K562 (cell line): ENCODE measurements around the gene CHRNA9. TPM values are rescaled to one million over a fixed set of nuclear protein-coding genes. Genes with fewer than 3 reads are reported as not detected.

Experiments
- CEBPB ChIP-seq: fragments of 450-650 bp; IDR thresholded peaks from 2 replicates; pipeline ENCODE4 v1.6.1; 2016; ENCODE audit warnings: missing genetic modification characterization, missing compliant biosample characterization
- E2F3 ChIP-seq: fragments of 250-450 bp; sonication (Bioruptor Pico); IDR thresholded peaks from 2 replicates; pipeline ENCODE4 v1.4.0; 2020; ENCODE audit warnings: mild to moderate bottlenecking
- FOXA3 ChIP-seq, 2 experiments: fragments of 450-650 bp in 1 of 2; sonication (generic) in 1 of 2; formaldehyde crosslinking; IDR thresholded peaks in 1 of 2; conservative IDR thresholded peaks in 1 of 2; 2 replicates each; pipeline versions ENCODE4 v1.4.0 to v1.8.0; 2020 to 2022; ENCODE audit warnings: mild to moderate bottlenecking in 2 of 2, missing genetic modification reagents in 1 of 2
- HDAC2 ChIP-seq: fragments of 450-650 bp; IDR thresholded peaks from 2 replicates; pipeline ENCODE4 v1.6.1; 2016; ENCODE audit warnings: mild to moderate bottlenecking
- LEF1 ChIP-seq: fragments of 450-650 bp; IDR thresholded peaks from 2 replicates; pipeline ENCODE4 v1.6.1; 2016; ENCODE audit warnings: mild to moderate bottlenecking
- MGA ChIP-seq: fragments of 450-650 bp; IDR thresholded peaks from 2 replicates; pipeline ENCODE4 v1.6.1; 2016; ENCODE audit warnings: mild to moderate bottlenecking, moderate library complexity
- MTA3 ChIP-seq: fragments of 450-650 bp; formaldehyde crosslinking; IDR thresholded peaks from 2 replicates; pipeline ENCODE4 v1.6.1; 2017; ENCODE audit warnings: mild to moderate bottlenecking, borderline replicate concordance
- PURB ChIP-seq: sonication (generic); formaldehyde crosslinking; IDR thresholded peaks from 2 replicates; pipeline ENCODE4 v1.9.0; 2021; ENCODE audit warnings: low read depth, mild to moderate bottlenecking, missing genetic modification reagents
- TFAP4 ChIP-seq: sonication (generic); formaldehyde crosslinking; IDR thresholded peaks from 2 replicates; pipeline ENCODE4 v1.8.0; 2022; ENCODE audit warnings: missing genetic modification reagents, mild to moderate bottlenecking, moderate library complexity, borderline replicate concordance
- UBTF ChIP-seq, 2 experiments: IDR thresholded peaks; 2 replicates each; pipeline ENCODE4 v1.6.1; 2012; ENCODE audit warnings: improper control_type of control experiment in 2 of 2, low read depth in 2 of 2, low read length in 2 of 2, borderline replicate concordance in 1 of 2
- ZNF445 ChIP-seq: fragments of 250-450 bp; sonication (Bioruptor Pico); IDR thresholded peaks from 2 replicates; pipeline ENCODE4 v1.4.0; 2020; ENCODE audit warnings: low read depth, mild to moderate bottlenecking, moderate library complexity
- polyA plus RNA-seq, 8 experiments: library from polyadenylated mRNA; depleted of rRNA in 4 of 8; stranded (reverse) in 5 of 8; unstranded in 3 of 8; fragments of >200 nt; fragmentation: Nextera tagmentation in 2 of 8; fragmentation: Illumina TruSeq in 1 of 8; extraction: Ambion mirVana in 2 of 8; extraction: Trizol in 1 of 8; gene quantifications; 2 replicates each; pipeline versions ENCODE4 v1.2.1 to v1.2.3, GENCODE V29; 2011 to 2014; ENCODE audit warnings: inconsistent platforms in 1 of 8, missing spikeins in 1 of 8
- total RNA-seq, 7 experiments: library from RNA; depleted of rRNA in 6 of 7; stranded (reverse); fragments of >200 nt in 6 of 7; fragmentation: Illumina TruSeq in 2 of 7; extraction: Trizol in 2 of 7; gene quantifications; 2 replicates each; pipeline versions ENCODE4 v1.2.1 to v1.2.3, GENCODE V29; 2011 to 2021; ENCODE audit warnings: low replicate concordance in 1 of 7

CHRNA9 gene
- total and polyA plus RNA-seq, 9 of the 15 experiments (the other 6 are each of a cell fraction or from before 2014, with no cell fraction given), result not detected

- peak; percentile 98 for TF ChIP-seq MGA
- TF ChIP-seq TFAP4 (CRISPR knock-in tag), result peak; percentile 32
- TF ChIP-seq HDAC2, result peak; percentile 57; the same call in 1 of the 2 replicates
- no peak for TF ChIP-seq UBTF (IDR thresholded peaks at IDR 0.05; ENCODE audit: borderline replicate concordance in 1 of 2, low read depth in 2 of 2, low read length in 2 of 2)
- peak; percentile 50 for TF ChIP-seq LEF1
- TF ChIP-seq ZNF445 (CRISPR knock-in tag), result no peak
- peak; percentile 89 for TF ChIP-seq CEBPB (tag)
- no peak for TF ChIP-seq E2F3
- peak in 1 of 2 experiments; percentile 35; a peak in 1 of 4 replicates for TF ChIP-seq FOXA3 (CRISPR knock-in tag; conservative IDR thresholded peaks at IDR 0.05 in 1 of 2, IDR thresholded peaks at IDR 0.05 in 1 of 2)
- 0 out of 2 replicates have a peak, but pooled peaks have one; percentile 57 for TF ChIP-seq MTA3
- TF ChIP-seq PURB (CRISPR knock-in tag), result no peak
Observed at GRCh38 chr4:40316782-40317635, 18.1 kb upstream of the CHRNA9 start (continued).
